ENCODE measurements around the gene UNC119B.

Gene UNC119B

GRCh38 chr12:120741476-120742421 lies 31.5 kb downstream of the UNC119B start:
- peak; percentile 81 for DNase-seq

GRCh38 chr12:120744922-120745493 lies 34.8 kb downstream of the UNC119B start:
- no peak for DNase-seq

- no peak for DNase-seq
Observed at GRCh38 chr12:120748242-120748641, 38.0 kb downstream of the UNC119B start.

DNA sequence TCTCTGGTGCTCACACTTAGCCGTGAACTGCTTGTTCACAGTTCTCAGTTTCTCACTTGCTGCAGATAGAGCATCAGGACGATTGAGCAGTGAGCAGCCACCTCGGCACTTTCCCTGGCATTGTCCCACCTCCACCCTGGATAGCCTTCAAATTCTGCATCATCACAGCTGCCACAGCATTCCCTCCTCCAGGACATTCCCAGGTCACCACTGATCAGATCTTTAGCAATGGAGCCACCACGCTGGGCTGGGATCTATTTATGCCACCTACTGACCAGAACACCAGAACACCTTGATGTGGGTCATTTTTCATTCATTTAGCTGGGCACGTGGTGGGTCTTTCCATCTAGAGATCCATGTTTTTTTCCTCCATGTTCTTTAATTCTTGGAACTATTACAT lies 39.0 kb downstream of the UNC119B start:
- no peak for DNase-seq

DNA sequence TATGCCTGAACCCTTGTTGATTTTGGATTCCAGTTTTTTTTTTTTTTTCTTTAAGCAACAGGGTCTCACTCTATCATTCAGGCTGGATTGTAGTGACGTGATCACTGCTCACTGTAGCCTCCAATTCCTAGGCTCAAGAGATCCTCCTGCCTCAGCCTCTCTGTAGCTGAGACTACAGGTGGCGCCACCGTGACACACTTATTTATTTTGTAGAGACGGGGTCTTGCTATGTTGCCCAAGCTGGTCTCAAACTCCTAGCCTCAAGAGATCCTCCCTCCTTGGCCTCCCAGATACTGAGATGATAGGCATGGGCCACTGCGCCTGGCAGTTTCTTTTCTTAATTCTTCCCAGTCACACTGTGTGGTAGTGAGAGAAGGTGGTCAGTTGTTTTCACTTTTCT lies 40.5 kb downstream of the UNC119B start:
- DNase-seq, result no peak

- DNase-seq, result no peak
Observed at GRCh38 chr12:120751389-120751788, 41.1 kb downstream of the UNC119B start.

DNA sequence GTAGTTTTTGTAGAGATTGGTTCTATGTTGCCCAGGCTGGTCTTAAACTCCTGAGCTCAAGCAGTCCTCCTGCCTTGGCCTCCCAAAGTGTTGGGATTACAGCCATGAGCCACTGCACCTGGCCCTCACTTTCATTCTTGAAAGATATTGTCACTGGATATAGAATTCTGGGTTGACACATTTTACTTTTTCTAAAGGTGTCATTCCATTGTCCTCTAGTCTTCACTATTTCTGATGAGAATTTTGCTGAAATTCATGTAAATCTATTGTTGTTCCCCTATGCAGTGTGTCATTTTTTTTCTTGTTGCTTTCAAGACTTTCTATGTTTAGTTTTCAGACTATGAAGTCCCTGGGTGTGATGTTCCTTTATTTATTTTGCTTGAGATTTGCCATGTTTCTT lies 44.5 kb downstream of the UNC119B start:
- no peak for DNase-seq

DNA sequence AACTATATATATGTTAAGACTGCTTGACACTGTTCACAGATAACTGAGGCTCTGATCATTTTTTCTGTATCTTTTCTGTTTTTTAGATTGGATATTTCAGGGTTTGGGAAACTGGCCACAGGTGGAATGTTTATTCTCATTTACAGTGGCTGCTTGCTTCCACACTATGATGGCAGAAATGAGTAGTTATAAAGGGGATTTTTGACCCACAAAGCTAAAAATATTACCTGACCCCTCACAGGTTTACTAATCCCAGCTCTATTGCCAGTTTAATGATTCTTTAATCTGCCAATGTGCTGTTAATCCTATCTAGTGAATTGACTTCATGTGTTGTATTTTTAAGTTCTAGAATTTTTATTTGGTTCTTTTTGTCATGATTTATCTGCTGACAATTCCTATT lies 45.0 kb downstream of the UNC119B start:
- no peak for DNase-seq

DNA sequence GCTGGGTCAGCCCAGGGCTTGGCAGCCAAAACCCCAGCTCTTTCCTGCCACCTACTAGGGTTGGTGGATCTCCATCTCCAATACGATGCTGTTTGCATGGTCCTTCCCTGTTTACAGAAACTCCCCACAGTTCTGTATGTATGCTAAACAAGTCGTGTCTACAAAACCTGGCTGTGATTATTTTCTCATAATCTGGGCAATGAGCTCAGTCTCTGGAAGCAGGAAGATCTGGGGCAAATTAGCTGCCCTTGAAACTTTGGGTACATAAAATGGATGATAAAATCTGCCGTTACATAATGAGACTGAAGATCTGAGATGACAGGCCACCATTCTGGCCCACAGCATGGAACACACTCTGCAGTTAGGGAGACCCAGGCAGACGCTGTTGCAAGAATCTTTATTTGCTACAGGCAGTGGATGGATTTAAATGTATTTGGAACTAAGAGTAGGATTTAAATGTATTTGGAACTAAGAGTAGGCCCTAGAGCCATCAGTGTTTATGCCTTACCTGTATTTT lies 47.0 kb downstream of the UNC119B start:
- DNase-seq, result no peak

GRCh38 chr12:120757949-120758348 lies 47.7 kb downstream of the UNC119B start:
- no peak for DNase-seq

GRCh38 chr12:120758798-120759590 lies 48.7 kb downstream of the UNC119B start:
- DNase-seq, result no peak

- DNase-seq, result no peak
Observed at GRCh38 chr12:120759591-120760348, 49.5 kb downstream of the UNC119B start.

- no peak for DNase-seq
Observed at GRCh38 chr12:120760349-120761254, 50.3 kb downstream of the UNC119B start.

DNA sequence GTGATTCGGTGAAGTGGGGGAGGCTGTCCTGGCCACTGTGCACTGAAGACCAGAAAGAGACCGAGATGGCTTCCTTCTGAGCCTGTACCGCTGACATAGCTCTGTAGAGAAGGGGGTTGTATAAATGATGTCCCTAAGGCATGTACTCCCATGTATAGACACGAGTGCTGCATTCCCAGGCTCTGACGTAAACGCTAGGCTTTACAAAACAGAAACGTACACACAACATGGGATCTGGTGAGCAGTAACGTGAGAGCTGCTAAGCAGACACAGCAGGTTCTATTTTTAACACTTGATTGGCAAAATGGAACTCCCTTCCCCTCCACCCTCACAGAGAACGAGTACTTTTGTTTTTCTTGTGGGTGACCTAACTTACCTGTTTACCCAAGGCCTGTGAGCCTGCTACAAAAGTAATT lies 51.3 kb downstream of the UNC119B start:
- peak; percentile 83 for DNase-seq

GRCh38 chr12:120762086-120762485 lies 51.8 kb downstream of the UNC119B start:
- no peak for DNase-seq

DNA sequence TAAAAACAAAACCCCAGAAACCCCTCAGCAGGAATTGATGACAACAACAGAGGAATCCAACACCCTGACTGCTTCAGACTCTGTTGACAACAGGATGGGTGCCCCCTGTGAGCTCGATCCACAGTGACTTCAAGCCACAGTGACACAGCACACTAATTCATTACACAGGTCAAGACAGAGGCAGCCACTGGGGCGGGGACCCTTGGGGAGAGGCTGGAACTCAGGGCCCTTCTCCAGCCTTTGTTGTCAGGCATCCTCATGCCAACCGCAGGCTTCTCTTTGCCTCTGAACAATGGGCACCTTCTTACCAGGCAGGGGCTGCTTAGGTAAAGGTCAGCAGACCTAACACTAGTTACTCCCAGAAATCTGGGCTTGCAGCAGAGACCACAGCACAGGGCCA lies 53.0 kb downstream of the UNC119B start:
- DNase-seq, result no peak

DNA sequence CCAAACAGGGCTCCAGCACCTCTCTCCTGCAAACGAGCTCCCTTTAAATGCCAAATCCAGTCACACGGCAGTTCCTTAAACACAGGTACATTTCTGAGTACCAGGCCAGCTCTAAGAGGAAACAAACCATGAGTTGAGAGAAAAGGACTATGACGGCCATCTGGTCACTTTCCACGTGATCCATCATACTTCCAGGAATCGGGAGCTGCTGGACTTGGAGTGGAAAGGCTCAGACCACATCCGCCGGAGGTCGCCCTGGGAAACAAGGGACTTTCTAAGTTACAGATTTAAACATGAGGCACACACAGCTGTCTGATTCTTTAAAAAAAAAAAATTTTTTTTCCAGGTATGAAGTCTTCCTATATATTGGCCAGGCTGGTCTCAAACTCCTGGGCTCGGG lies 54.6 kb downstream of the UNC119B start:
- no peak for DNase-seq

DNA sequence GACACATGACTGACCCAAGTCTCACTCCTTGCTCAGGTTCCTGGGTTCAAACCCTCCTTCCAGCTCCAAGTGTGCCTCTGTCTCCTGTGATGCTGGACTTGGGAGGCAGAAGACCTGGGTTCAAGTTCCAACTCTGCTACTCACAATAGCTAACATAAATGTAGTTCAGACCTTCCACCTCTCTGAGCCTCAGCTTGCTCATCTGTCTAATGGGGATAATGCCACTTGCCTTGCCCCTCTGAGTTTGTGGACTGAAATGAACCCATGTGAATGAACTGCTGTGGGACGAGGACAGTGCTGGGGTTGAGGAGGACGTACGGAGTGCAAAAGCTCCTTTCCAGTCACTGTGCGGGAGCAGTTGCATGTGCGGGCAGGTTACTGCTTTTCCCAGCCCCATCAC lies 56.3 kb downstream of the UNC119B start:
- DNase-seq, result no peak

- DNase-seq, result no peak
Observed at GRCh38 chr12:120767071-120768024, 57.1 kb downstream of the UNC119B start.

DNA sequence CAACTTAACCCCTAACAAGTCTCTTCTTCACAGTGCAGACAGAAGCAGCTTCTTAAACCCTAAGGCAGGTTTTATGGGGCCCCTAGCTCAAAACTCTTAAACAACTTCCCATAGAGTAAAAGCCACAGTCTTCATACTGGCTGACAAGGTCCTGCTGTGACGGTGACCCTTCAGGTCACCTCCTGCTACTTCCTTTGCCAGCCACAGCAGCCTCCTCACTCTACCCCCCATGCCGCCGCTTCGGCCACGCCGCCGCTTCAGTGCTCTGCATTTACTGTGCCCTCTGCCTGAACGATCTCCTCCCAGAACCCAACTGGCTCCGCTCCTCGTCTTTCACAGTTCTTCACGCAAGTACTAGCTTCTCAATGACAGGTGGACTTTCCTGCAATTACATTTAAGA lies 60.8 kb downstream of the UNC119B start:
- no peak for DNase-seq
